Measurements from ENCODE around the gene TMEM116. TPM values are rescaled to one million over a fixed set of nuclear protein-coding genes. Genes with fewer than 3 reads are reported as not detected.

The TMEM116 gene
- polyA plus RNA-seq, 3 donors, result 5.1 to 6.1 (median 5.5) TPM

DNA sequence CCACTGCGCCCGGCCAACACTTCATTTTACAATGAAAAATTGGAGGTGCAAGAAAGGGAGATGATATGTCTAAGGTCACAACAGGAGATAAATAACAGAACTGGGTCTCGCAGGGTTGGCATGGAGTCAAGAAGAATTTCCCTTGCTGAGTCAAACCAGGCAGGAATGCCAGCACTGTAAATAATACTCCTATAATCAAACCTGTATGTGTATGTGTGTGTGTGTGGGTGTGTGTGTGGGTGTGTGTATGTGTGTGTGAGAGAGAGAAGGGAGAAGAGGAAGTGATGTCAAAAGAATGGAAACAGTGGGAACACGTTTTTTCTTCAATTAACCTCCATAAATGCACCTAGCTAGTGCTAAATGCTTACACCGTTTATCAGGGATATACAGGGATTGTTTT is 70.4 kb downstream of the TMEM116 start:
- no peak overlapping the region for H3K27ac ChIP-seq (ENCODE audit: low read depth, low read length)
- WGBS, 3 donors, result 63 to 76% (median 65%) methylated on average over 5 of the region's 5 CpGs

DNA sequence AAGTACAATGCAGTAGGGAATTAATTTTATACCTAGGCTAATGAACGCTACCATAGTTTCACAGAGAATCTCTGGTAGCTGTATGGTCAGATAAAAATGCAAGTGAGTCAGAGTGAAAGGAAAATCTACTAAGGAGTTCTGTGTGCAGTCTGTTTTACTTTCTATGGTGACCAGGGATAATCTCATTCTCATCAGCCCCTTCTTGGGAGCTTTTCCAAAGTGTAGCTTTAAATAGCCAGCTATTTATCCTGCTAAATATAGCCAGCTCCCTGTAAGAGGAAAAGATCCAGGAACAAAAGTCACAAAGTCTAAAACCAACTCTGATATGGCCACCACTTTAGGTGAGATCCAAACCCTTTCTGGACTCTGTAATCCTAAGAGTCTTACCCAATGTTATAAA is 75.5 kb downstream of the TMEM116 start:
- no peak overlapping the region for H3K27ac ChIP-seq (ENCODE audit: low read depth, low read length)
- WGBS, 3 donors, result 83 to 97% (median 90%) methylated on average over 1 of the region's 1 CpG

DNA sequence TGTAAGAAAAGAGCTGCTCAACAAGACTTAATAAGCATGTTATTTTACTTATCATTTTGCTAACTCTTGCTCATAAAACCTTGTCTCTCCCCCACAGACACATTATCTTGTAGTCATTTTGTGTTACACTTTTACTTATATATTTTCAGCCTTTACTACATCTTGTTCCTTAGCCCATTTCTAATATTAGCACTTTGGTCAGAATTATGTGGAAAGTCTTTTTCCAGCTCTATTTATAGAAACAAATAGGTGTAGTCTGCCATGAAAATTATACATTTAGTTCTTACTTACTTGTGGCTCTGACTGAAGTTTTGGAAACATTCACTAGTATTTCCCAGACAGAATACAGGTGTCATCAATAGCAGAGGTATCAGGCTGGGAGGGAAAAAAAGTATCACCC is 76.1 kb downstream of the TMEM116 start:
- H3K27ac ChIP-seq (ENCODE audit: low read depth, low read length), result no peak overlapping the region

DNA sequence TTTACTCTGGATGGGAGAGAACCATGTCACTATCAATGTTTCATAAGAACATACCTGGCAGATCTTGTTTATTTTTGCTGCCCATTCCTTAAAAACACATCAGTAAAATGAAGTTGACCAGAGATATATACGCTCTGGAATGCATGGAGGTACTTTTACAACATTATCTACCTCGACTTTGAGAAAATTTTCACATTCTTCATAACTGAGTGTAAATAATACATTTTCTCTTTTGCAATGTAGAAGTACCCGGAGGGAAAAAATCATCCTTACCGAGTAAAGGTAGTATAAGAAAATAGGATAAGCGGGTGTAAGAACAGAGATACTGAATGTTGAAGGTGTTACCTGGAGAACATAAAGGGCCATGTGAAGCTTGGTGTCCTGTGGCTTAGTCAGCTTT is 80.7 kb downstream of the TMEM116 start:
- no peak overlapping the region for H3K27ac ChIP-seq (ENCODE audit: low read depth, low read length)
- 87 to 92% (median 92%) methylated on average over 5 of the region's 5 CpGs for WGBS, 3 donors

DNA sequence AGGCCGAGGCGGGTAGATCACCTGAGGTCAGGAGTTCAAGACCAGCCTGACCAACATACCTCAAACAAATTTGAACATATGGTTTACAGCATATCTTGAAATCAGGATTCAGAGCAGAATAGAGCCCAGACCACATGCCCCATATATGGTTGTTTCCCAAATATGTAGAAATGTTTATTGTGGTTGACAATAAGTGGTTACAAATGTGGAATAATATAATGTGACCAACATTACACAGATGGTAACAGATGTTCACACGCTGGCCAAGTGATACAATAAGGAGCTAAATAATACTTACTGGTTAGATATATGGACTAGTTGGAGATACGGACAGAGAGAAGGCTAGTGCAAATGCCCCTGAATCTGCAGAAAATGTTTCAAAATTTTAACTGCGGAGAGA is 85.6 kb downstream of the TMEM116 start:
- H3K27ac ChIP-seq (ENCODE audit: low read depth, low read length), result no peak overlapping the region
- 94 to 95% (median 95%) methylated on average over 5 of the region's 5 CpGs for WGBS, 3 donors

DNA sequence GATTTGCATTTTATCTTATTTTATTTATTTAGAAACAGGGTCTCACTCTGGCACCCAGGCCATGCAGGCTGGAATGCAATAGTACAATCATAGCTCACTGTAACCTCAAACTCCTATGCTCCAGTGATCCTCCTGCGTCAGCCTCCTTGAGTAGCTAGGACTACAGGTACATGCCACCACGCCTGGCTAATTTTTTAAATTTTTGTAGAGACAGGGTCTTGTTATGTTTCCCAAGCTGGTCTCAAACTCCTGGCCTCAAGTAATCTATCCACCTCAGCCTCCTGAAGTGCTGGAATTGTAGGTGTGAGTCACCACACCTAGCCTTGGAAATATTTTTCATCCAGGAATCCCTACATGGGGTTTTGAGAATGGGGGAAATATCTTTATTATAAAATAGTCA is 86.3 kb downstream of the TMEM116 start:
- H3K27ac ChIP-seq (ENCODE audit: low read depth, low read length), result no peak overlapping the region
- WGBS, 3 donors, result 93 to 98% (median 96%) methylated on average over 2 of the region's 2 CpGs

DNA sequence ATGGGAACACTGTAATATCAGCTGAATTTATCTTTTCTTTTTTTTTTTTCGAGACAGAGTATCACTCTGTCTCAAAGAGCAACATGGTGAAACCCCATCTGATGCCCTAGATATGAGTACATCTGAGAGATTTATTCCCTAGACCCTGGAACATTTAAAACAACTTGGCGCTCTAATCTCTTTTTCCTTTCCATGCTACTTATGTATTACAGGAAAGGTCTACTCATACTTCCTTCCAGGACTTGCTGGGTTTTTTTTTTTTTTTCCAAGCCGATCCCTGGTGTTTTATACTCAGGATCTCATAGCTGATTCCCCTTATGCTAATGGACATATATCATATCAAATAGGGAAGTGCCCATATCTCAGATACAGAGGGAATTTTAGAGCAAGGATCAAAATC is 87.8 kb downstream of the TMEM116 start:
- 68 to 84% (median 84%) methylated on average over 3 of the region's 3 CpGs for WGBS, 3 donors
- no peak overlapping the region for H3K27ac ChIP-seq (ENCODE audit: low read depth, low read length)

DNA sequence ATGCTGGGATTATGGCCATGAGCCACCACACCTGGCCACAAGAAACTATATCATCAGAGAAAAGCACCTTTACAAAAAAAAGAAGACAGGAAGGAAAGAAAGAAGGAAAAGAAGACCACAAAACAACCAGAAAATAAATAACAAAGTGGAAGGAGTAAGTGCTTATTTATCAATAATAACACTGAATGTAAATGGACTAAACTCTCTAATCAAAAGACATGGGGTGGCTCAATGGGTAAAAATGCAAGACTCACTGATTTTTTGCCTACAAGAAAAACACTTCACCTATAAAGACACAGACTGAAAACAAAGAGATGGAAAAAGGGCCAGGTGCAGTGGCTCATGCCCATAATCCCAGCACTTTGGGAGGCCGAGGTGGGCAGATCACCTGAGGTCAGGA is 105.2 kb downstream of the TMEM116 start:
- 97 to 100% (median 100%) methylated on average over 1 of the region's 1 CpG for WGBS, 3 donors
- H3K27ac ChIP-seq (ENCODE audit: low read depth, low read length), result no peak overlapping the region

DNA sequence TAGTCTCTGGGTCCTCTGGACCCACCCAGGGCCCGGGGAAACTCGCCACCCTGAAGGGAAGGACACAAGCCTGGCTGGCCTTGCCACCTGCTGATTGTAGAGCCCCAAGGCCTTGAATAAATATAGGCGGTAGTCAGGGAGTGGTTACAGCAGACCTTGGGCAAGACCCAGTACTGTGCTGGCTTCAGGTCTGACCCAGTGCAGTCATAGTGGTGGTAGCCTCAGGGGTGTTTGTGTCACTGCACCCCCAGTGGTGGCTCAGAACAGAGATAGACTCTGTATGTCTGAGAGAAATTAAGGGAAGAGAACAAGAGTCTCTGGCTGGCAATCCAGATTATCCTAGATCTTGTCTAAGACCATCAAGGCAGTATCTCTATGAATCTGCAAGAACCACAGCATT is 107.5 kb downstream of the TMEM116 start:
- H3K27ac ChIP-seq (ENCODE audit: low read depth, low read length), result no peak overlapping the region
- WGBS, 3 donors, result 81 to 100% (median 92%) methylated on average over 3 of the region's 3 CpGs

DNA sequence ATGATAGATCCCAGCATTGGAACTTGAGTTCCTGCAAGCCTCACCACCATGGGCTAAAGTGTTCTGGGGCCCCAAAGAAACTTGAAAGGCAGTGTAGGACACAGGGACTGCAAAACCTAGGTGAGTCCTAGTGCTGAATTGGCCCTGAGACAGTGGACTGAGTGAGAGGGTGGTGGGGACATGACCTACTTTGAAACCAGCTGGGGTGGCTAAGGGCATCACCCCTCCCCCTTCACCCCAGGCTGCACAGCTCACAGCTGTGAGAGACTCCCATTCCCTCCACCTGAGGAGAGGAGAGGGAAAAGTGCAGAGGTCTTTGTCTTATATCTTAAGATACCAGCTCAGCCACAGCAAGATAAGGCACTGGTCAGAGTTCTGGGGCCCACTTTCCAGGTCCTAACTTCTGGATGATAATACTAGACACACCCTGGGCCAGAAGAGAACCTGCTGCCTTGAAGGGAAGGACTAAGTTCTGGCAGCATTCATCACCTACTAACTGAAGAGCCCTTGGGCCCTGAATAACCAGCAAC is 108.5 kb downstream of the TMEM116 start:
- H3K27ac ChIP-seq (ENCODE audit: low read depth, low read length), result no peak overlapping the region

DNA sequence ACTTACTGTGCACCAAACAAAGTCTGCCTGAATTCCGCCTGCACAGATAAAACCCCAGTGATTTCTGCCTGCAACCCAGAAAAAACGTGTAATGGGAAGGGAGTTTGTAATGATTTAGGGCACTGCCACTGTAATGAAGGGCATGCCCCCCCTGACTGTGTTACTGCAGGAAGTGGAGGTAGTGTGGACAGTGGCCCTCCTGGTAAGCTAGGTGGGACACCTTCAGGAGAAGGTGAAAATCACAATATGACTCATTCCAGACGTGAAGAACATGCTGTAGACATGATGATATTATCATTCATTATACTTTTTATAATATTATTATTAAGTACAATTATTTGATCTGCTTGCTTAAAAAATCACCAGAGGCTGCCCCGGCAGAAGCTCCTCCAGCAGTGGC is 111.8 kb downstream of the TMEM116 start:
- WGBS, 3 donors, result 81 to 86% (median 83%) methylated on average over 4 of the region's 4 CpGs

DNA sequence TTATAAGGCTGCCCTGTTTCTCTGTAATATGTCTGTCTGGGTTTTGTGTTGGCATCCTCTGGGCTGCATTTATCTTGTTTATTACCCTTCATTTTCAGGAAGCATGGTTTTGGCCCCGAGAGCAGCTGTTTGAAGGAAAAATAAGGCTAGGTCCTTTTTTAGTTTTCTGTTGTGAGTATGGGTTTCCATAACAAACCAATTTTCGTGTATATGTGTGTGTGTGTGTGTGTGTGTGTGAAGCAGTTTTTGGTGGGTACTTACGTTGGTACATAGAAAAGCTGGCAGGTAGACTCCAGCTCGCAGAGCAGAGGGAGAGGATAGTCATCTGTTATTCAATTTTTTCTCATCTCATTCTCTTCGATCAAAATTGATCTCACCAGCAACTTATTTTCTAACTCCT is 118.4 kb downstream of the TMEM116 start:
- H3K27ac ChIP-seq (ENCODE audit: low read depth, low read length), result no peak overlapping the region
- WGBS, 3 donors, result 85 to 89% (median 87%) methylated on average over 5 of the region's 5 CpGs

More for the DNA sequence above, 111.8 kb downstream of the TMEM116 start:
- no peak overlapping the region for H3K27ac ChIP-seq (ENCODE audit: low read depth, low read length)

DNA sequence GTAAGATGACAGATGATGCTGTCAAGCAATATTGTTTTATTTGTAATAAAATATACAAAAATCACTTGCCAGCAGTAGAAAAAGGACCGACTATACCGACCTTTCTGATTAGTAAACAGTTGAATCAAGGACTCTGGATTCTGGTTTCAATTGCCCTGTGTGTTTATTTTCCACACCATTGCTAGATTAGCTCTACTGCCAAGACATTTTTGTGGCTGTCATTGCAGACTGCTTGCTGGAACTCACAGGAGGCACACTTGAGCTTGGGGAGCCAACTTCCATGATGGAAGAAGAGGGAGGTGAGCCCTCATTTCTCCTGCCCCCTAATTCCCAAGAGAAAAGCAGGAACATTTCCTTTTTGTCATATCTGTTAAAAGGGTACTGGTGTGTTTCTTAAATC is 119.7 kb downstream of the TMEM116 start:
- H3K27ac ChIP-seq (ENCODE audit: low read depth, low read length), result no peak overlapping the region
- WGBS, 3 donors, result 45 to 94% (median 93%) methylated on average over 2 of the region's 2 CpGs

DNA sequence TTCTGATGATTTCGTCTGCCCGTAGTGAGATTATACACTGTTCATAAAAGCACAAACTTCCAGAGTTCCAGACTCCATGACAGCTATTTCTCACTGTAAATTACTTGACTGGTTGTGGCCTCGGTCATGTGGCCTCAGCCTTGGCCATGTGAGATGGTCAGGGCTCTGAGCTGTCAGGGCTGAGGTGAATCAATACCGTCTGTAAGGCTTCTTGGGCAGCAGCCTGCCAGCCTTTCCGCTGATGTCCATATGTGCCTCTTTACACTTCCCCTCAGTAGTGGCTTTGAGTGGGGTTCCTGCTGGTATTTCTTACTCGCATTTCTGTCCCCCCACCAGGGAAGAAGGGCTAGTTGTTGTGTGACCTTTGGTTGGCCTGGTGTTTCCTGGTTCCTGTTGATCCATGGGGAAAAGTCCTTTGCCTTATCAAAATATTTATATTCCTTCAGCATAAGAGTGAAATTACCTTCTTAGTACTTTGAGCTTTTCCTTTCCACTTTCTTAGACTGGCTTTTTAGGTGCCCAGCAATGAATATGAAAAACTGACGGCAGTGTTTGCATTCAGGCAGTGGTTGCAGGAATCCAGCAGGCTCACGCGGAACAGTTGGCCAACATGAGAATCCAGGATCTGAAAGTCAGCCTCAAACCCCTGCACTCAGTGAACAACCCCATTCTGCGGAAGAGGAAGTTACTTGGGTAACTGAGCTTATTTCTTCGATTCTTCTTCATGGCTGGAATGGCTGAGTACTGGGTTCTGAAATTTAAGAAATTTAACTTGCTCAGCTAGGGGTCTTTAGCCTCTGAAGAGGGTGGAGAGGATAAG is 124.8 kb downstream of the TMEM116 start:
- WGBS, 3 donors, result 85 to 90% (median 87%) methylated on average over 11 of the region's 11 CpGs
- H3K27ac ChIP-seq (ENCODE audit: low read depth, low read length), result no peak overlapping the region

DNA sequence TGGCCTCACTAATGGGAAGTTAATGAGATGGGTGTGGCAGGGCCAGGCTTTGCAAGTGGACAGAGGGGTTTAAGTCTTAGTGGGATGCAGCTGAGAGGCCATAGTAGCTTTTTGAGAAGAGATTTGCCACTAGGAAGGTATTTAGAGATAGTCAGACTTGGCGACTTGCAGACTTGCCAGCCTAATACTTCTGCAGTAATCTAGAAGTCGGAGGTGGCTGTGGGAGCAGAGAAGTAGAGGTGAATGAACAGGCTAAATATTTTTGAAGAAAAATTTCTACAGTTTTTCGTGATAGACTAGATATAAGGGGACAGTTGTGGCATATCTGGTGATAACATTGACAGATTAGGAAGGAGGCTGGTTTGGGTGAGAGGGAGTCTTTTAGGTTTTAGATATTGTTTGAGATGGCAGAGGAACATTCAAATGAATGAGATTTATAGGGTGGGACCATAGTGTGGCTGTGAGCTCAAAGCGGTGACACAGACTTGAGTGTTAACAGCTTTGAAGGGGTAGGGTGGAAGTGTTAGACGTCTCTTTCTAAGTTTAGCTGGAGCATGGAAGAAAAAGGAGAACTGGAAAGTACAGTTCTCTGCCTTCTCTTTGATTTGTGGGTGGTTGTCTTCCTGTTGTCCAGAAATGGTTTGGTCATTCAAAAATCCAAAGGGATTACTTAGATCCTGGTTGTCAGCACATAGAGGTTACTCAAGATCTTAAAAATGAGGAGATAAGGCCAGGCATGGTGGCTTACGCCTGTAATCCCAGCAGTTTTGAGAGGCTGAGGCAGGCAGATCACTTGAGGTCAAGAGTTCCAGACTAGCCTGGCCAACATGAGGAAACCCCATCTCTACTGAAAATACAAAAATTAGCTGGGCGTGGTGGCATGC is 126.1 kb downstream of the TMEM116 start:
- WGBS, 3 donors, result 92 to 94% (median 93%) methylated on average over 7 of the region's 7 CpGs
- no peak overlapping the region for H3K27ac ChIP-seq (ENCODE audit: low read depth, low read length)

DNA sequence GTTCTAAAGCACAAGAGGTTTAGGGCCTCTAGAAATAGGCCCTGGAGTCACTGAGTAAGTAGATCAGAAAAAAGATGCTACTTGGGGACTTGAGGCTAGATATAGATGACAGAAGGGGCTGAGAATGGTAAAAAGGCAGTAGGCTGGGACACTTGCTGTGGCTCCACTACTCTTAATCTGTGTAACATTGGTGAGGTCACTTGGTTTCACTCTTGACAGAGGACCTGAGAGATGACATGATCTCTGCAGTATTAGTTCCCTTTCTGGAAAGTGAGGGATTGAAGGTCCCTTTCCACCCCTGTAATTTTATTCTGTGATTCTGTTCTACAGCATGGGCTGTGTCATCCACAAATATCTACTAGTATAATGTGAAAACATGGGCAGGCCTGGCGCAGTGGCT is 131.2 kb downstream of the TMEM116 start:
- H3K27ac ChIP-seq (ENCODE audit: low read depth, low read length), result no peak overlapping the region
- WGBS, 3 donors, result 93 to 100% (median 100%) methylated on average over 1 of the region's 1 CpG

All from adipose tissue (tissue), 3 donors.